Measurements from ENCODE around the gene PLA2G2D. TPM values are rescaled to one million over a fixed set of nuclear protein-coding genes. Genes with fewer than 3 reads are reported as not detected.

The PLA2G2D gene
- total and polyA plus RNA-seq, 9 of the 15 experiments (the other 6 are each of a cell fraction or from before 2014, with no cell fraction given) = not detected

DNA sequence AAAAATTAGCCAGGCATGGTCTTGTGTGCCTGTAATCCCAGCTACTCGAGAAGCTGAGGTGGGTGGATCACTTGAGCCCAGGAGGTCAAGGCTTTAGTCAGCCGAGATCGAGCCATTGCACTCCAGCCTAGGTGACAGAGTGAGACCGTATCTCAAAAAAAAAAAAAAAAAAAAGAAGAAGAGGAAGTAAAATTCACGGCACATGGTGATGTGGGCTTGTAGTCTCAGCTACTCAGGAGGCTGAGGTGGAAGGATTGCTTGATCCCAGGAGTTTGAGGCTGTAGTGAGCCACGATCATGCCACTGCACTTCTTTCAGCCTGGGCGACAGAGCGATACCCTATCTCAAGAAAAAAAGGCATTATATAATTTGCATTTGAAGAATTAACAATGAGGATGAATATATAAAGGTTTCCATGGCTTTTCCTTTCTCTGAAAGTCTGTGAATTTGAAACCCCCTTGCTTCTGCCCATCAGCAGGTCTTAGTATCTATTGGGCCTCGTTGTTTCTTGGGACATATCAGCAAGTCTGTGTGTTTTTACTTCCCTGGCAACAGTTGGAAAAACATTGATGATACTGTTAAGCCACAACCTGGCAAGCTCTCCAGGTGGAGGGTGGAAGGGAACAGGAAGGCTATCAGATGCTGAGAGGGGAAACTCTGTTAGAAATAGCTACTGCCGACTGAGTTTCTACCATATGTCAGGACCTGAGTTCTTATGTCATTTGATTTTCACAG, 4.6 kb upstream of the PLA2G2D start (continued):
- TF ChIP-seq, protein P1, sequence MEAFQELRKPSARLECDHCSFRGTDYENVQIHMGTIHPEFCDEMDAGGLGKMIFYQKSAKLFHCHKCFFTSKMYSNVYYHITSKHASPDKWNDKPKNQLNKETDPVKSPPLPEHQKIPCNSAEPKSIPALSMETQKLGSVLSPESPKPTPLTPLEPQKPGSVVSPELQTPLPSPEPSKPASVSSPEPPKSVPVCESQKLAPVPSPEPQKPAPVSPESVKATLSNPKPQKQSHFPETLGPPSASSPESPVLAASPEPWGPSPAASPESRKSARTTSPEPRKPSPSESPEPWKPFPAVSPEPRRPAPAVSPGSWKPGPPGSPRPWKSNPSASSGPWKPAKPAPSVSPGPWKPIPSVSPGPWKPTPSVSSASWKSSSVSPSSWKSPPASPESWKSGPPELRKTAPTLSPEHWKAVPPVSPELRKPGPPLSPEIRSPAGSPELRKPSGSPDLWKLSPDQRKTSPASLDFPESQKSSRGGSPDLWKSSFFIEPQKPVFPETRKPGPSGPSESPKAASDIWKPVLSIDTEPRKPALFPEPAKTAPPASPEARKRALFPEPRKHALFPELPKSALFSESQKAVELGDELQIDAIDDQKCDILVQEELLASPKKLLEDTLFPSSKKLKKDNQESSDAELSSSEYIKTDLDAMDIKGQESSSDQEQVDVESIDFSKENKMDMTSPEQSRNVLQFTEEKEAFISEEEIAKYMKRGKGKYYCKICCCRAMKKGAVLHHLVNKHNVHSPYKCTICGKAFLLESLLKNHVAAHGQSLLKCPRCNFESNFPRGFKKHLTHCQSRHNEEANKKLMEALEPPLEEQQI (IDR thresholded peaks at IDR 0.05) = no peak
- TF ChIP-seq MXI1 (IDR thresholded peaks at IDR 0.05; ENCODE audit: low read depth, low read length) (no peak), ELF1 (tag; IDR thresholded peaks at IDR 0.05) (no peak), ZNF384 (IDR thresholded peaks at IDR 0.05; ENCODE audit: low read depth, low read length) (peak; percentile 83), HMG20B (CRISPR knock-in tag; IDR thresholded peaks at IDR 0.05) (no peak), L3MBTL2 (IDR thresholded peaks at IDR 0.05) (peak; percentile 38), CAMTA2 (CRISPR knock-in tag; conservative IDR thresholded peaks at IDR 0.05) (no peak), ZNF347 (CRISPR knock-in tag; IDR thresholded peaks at IDR 0.05; ENCODE audit: low read depth) (no peak), FOSL1 (tag; conservative IDR thresholded peaks at IDR 0.05) (no peak), ERF (CRISPR knock-in tag; IDR thresholded peaks at IDR 0.05) (no peak)
- TF ChIP-seq, protein P2, sequence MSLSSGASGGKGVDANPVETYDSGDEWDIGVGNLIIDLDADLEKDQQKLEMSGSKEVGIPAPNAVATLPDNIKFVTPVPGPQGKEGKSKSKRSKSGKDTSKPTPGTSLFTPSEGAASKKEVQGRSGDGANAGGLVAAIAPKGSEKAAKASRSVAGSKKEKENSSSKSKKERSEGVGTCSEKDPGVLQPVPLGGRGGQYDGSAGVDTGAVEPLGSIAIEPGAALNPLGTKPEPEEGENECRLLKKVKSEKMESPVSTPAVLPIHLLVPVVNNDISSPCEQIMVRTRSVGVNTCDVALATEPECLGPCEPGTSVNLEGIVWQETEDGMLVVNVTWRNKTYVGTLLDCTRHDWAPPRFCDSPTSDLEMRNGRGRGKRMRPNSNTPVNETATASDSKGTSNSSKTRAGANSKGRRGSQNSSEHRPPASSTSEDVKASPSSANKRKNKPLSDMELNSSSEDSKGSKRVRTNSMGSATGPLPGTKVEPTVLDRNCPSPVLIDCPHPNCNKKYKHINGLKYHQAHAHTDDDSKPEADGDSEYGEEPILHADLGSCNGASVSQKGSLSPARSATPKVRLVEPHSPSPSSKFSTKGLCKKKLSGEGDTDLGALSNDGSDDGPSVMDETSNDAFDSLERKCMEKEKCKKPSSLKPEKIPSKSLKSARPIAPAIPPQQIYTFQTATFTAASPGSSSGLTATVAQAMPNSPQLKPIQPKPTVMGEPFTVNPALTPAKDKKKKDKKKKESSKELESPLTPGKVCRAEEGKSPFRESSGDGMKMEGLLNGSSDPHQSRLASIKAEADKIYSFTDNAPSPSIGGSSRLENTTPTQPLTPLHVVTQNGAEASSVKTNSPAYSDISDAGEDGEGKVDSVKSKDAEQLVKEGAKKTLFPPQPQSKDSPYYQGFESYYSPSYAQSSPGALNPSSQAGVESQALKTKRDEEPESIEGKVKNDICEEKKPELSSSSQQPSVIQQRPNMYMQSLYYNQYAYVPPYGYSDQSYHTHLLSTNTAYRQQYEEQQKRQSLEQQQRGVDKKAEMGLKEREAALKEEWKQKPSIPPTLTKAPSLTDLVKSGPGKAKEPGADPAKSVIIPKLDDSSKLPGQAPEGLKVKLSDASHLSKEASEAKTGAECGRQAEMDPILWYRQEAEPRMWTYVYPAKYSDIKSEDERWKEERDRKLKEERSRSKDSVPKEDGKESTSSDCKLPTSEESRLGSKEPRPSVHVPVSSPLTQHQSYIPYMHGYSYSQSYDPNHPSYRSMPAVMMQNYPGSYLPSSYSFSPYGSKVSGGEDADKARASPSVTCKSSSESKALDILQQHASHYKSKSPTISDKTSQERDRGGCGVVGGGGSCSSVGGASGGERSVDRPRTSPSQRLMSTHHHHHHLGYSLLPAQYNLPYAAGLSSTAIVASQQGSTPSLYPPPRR (CRISPR knock-in tag; IDR thresholded peaks at IDR 0.05; ENCODE audit: borderline replicate concordance) = no peak
- TF ChIP-seq, protein P3, sequence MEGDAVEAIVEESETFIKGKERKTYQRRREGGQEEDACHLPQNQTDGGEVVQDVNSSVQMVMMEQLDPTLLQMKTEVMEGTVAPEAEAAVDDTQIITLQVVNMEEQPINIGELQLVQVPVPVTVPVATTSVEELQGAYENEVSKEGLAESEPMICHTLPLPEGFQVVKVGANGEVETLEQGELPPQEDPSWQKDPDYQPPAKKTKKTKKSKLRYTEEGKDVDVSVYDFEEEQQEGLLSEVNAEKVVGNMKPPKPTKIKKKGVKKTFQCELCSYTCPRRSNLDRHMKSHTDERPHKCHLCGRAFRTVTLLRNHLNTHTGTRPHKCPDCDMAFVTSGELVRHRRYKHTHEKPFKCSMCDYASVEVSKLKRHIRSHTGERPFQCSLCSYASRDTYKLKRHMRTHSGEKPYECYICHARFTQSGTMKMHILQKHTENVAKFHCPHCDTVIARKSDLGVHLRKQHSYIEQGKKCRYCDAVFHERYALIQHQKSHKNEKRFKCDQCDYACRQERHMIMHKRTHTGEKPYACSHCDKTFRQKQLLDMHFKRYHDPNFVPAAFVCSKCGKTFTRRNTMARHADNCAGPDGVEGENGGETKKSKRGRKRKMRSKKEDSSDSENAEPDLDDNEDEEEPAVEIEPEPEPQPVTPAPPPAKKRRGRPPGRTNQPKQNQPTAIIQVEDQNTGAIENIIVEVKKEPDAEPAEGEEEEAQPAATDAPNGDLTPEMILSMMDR (IDR thresholded peaks at IDR 0.05 in 2 of 3, conservative IDR thresholded peaks at IDR 0.05 in 1 of 3; ENCODE audit: insufficient read depth in 2 of 3, low read depth in 1 of 3, low read length in 3 of 3) = no peak
